Cardiac fibroblast (primary cell): Measurements from ENCODE around the gene ZDHHC11.
"Not testable (repeated sequence)": the region's sequence is repeated elsewhere in the genome, so short reads cannot be mapped to it uniquely, and the experiment has no call there.

Experiments
- DNase-seq, 2 donors: peaks; one replicate each; pipeline versions ENCODE4 v3.0.0 to v3.0.0-alpha.2; 2010; ENCODE audit warnings: low read depth in 2 of 2
- H3K4me3 ChIP-seq, 2 donors: replicated peaks in 1 of 2; 1 replicate in 1 of 2; 2 replicates in 1 of 2; pipeline ENCODE4 v1.5.1; 2011; ENCODE audit warnings: low read depth in 2 of 2, low read length in 2 of 2, mild to moderate bottlenecking in 2 of 2, moderate library complexity in 1 of 2
- CTCF ChIP-seq: IDR thresholded peaks from one replicate; pipeline ENCODE4 v1.5.1; 2011; ENCODE audit warnings: low read depth, mild to moderate bottlenecking, low read length, inconsistent platforms

Gene ZDHHC11

GRCh38 chr5:751496-751895 is 99.3 kb downstream of the ZDHHC11 start:
- no peak for TF ChIP-seq CTCF
- no peak for DNase-seq
- no peak overlapping the region for H3K4me3 ChIP-seq

GRCh38 chr5:750226-750625 is 100.6 kb downstream of the ZDHHC11 start:
- DNase-seq, H3K4me3 ChIP-seq: not testable (repeated sequence)

- no peak for TF ChIP-seq CTCF
- DNase-seq: no peak
- H3K4me3 ChIP-seq: no peak overlapping the region
Measured at GRCh38 chr5:749101-749670, 101.6 kb downstream of the ZDHHC11 start.

- DNase-seq, H3K4me3 ChIP-seq: not testable (repeated sequence)
Measured at GRCh38 chr5:748011-748980, 102.5 kb downstream of the ZDHHC11 start.

- not testable (repeated sequence) for H3K4me3 ChIP-seq
Measured at GRCh38 chr5:747303-747844, 103.4 kb downstream of the ZDHHC11 start.

GRCh38 chr5:746258-746761 is 104.5 kb downstream of the ZDHHC11 start:
- no peak overlapping the region for H3K4me3 ChIP-seq
- DNase-seq: no peak
- TF ChIP-seq CTCF: no peak

More at GRCh38 chr5:747303-747844, 103.4 kb downstream of the ZDHHC11 start:
- DNase-seq: not testable (repeated sequence)
